Thyroid gland (tissue), 4 donors: ENCODE data around the gene ANO2.

Experiments used
- POLR2A ChIP-seq, 2 donors: fragments of 450-650 bp; IDR thresholded peaks; one replicate each; pipeline ENCODE4 v1.6.1; 2017; ENCODE audit warnings: antibody characterized with exemption in 2 of 2, mild to moderate bottlenecking in 2 of 2, moderate library complexity in 1 of 2
- TF ChIP-seq, protein P1 (sequence below), 6 experiments: fragments of 200-600 bp in 3 of 6; fragments of 450-650 bp in 3 of 6; sonication (generic) in 3 of 6; IDR thresholded peaks; one replicate each; pipeline ENCODE4 v1.5.1; 2016 to 2019; ENCODE audit warnings: antibody characterized with exemption in 6 of 6, mild to moderate bottlenecking in 2 of 6, inconsistent platforms in 1 of 6, moderate library complexity in 1 of 6

DNA sequence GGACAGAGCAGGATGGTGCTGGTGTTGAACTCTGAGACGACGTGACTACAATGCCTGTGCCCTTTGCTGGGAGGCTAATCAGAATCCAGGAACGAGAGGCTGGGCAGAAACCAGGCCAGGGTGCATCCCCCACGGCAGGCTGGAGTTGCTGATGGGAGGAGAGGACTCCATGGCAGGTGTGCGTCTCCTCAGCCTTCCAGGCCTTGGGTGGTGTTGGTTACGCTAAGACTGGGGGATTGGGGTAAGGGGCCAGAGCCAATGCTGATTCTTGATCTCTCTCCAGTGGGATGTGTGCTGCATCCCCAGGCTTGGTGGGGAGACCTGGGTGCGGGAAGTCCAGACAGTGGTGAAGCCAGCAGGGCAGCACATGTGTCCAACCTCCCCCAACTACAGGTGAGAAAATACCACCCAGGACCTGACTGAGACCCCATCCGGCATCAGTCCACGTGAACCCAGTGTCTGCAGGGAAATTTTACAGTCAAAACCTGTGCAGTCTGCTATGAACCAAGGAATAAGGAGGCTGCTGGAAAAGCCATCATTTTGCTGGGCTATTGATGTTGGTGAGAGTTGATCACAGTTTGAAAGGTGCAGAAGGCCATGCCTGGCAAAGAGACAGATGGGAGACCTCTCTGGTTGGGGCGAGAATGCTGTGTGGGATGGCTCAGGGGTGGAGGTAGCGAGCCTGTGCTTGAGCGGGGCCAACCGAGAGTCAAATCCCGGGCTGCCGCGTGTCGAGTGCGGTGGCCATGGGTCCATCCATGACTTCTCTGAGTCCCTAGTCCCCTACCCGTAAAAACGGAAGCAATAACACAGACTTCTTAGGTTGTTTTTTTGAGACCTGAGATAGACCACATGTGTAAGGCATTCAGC, 423.4 kb downstream of the ANO2 start:
- TF ChIP-seq POLR2A (IDR thresholded peaks at IDR 0.05) = no peak
- TF ChIP-seq, protein P1, sequence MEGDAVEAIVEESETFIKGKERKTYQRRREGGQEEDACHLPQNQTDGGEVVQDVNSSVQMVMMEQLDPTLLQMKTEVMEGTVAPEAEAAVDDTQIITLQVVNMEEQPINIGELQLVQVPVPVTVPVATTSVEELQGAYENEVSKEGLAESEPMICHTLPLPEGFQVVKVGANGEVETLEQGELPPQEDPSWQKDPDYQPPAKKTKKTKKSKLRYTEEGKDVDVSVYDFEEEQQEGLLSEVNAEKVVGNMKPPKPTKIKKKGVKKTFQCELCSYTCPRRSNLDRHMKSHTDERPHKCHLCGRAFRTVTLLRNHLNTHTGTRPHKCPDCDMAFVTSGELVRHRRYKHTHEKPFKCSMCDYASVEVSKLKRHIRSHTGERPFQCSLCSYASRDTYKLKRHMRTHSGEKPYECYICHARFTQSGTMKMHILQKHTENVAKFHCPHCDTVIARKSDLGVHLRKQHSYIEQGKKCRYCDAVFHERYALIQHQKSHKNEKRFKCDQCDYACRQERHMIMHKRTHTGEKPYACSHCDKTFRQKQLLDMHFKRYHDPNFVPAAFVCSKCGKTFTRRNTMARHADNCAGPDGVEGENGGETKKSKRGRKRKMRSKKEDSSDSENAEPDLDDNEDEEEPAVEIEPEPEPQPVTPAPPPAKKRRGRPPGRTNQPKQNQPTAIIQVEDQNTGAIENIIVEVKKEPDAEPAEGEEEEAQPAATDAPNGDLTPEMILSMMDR (IDR thresholded peaks at IDR 0.05) = no peak
